ENCODE data around the gene GARIN1A.
"Not testable (repeated sequence)": the region's sequence is repeated elsewhere in the genome, so short reads cannot be mapped to it uniquely, and the experiment has no call there.

Gene GARIN1A

DNA sequence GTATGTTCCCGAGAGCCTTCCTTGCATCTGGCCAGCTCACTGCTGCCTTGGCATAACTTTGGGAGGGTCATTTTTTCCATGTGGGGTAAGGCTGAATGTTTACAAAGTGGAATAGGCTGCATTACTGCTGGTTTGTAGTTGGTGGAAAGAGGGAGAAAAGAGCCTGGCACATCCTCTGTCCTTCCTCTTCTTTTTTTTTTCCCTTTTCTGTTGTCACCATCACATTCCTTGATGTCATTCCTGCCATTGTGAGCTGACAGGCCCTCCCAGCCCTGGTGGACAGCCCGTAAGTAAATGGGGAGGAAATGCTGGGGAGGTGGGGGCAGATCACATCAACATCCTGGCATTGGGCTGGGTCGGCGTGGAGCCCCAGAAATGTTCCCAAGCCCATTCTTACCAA, at the start of gene GARIN1A:
Gene GARIN1A (plus strand): TSS at position 301 of the 400 bp plus-strand sequence. CDS start 106 bp downstream, outside the sequence.
- DNase-seq (ENCODE audit: low read depth), result no peak

DNA sequence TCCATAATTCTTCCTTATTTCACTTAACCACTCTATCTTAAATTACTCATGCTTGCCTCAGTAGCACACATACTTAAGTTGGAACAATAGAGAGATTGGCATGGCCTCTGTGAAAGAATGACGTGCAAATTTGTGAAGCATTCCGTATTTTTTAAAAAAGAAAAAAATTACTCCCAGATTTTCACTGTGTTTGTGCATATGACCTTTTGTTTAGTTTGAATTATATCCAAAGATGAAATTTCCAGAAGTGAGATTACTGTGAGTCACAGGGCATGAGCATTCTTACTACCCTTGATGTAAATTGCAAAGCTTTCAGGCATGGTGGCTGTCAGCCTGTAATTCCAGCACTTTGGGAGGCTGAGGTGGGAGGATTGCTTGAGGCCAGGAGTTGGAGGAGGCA, 45.0 kb upstream of the GARIN1A start:
- not testable (repeated sequence) for DNase-seq (ENCODE audit: low read depth)

DNA sequence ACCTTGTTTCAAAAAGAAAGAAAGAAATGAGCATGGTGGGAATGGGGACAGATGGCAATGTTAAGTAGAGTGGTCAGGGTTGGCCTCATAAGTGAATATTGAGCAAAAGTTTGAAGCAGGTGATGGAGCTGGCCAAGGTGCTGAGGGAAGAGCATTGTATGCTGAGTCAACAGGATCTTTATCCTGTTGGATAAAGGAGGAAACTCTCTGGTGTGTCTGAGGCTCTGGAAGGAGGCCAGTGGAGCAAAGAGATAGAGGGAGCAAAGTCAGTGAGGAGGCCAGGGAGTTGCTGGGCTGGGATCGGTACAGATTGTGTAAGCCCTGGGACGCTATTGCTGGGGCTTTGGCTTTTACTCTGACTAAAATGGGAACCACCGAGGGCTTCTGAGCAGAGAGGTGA, 38.2 kb upstream of the GARIN1A start:
- not testable (repeated sequence) for DNase-seq (ENCODE audit: low read depth)

DNA sequence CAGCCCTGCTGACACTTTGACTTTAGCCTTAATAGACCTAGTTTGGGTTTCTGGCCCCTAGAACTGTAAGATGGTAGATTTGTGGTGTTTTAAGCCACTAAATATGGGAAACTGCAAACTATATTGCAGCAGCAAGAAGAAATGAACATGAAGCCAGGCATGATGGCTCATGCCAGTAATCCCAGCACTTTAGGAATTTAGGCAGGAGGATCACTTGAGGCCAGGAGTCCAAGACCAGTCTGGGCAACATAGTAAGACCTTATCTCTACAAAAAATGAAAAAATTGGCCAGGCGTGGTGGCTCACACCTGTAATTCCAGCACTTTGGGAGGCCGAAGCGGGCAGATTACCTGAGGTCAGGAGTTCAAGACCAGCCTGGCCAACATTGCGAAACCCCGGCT, 26.9 kb upstream of the GARIN1A start:
- DNase-seq (ENCODE audit: low read depth), result not testable (repeated sequence)

DNA sequence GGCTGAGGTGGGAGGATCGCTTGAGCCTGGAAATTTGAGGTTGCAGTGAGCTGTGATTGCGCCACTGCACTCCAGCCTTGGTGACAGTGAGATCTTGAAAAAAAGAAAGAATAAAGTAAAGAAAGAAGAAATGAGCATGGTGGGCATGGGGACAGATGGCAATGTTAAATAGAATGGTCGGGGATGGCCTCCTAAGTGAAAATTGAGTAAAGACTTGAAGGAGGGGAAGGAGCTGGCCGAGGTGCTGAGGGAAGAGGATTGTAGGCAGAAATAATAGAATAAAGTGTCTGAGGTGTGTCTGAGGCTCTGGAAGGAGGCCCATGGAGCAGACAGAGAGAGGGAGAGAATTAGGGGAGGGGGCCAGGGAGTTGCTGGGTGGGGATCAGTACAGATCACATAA, 26.2 kb upstream of the GARIN1A start:
- DNase-seq (ENCODE audit: low read depth), result not testable (repeated sequence)

DNA sequence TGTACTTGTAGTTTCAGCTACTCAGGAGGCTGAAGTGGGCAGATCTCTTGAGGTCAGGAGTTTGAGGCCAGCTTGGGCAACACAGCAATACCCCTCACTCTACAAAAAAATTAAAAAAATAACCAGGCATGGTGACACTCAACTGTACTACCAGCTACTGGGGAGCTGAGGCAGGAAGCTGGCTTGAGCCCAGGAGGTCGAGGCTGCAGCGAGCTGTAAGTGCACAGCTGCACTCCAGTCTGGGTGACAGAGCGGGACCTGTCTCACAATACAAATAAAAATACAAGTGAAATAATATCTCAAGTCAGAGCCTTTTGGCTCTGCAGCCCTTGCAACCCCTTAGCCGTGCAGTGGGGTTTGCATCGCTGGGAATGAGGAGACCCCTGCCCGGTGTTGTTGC, 25.2 kb upstream of the GARIN1A start:
- not testable (repeated sequence) for DNase-seq (ENCODE audit: low read depth)

DNA sequence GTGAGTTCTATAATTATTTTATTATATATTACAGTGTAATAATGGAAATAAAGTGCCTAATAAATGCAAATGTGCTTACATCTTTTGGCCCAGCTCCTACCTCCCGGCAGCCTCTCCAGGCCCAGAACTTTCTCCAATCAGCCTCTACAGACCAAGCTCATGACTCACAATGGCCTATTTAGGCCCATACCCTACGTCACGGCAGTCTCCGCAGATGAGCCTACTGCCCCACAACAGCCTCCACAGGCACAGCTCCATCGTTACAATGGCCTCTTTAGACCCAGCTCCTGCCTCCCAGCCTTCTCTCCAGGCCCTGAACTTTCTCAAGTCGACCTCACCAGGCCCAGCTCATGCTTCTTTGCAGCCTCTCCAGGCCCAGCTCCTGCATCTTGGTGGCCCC, 21.0 kb upstream of the GARIN1A start:
- not testable (repeated sequence) for DNase-seq (ENCODE audit: low read depth)

DNA sequence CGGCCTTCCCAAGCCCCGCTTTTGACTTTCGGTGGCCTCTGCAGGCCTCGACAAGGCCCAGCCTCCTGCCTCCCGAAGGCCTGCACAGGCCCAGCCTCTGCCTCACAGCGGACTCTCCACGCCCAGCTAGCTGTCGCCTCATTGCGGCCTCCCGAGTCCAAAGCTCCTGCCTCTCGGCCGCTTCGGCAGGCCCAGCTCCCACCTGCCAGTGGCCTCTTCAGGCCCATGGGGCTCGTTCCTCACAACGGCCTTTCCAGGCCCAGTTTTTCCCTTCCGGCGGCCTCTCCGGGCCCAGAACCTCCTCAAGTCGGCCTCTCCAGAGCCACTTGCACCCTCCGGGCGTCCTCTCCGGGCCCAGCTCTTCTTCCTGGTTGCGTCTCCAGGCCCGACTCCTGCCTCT, 19.5 kb upstream of the GARIN1A start:
- not testable (repeated sequence) for DNase-seq (ENCODE audit: low read depth)

DNA sequence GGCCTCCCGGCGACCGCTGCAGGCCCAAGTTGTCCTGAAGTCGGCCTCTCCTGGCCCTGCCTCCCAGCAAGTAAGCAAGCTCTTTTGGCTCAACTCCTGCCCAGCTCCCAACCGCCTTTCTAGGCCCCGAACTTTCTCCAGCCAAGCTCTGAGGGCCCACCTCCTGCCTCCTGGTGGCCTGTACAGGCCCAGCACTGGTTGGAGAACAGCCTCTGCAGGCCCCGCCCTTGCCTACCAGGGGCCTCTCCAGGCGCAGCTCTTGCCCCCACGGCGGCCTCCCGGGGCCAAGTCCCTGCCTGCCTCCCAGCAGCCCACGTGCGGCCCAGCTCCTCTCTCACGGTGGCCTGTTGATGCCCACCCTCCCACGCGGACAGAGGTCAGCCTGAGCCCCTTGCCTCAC, 18.9 kb upstream of the GARIN1A start:
- DNase-seq (ENCODE audit: low read depth), result not testable (repeated sequence)

DNA sequence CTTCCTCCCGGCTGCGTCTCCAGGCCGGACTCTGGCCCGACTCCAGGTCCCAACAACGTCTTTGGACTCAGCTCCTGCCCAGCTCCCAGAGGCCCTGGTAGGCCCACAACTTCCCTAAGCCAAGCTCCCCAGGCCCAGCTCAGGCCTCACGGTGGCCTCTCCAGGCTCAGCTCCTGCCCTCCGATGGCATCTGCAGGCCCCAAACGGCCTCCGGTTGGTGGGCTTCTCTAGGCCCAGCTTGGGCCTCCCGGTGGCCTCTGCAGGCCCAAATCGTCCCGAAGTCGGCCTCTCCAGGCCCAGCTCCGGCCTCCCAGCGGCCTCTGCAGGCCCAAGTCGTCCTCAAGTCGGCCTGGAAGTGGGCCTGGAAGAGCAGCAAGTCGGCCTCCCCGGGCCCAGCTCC, 18.0 kb upstream of the GARIN1A start:
- DNase-seq (ENCODE audit: low read depth), result not testable (repeated sequence)

DNA sequence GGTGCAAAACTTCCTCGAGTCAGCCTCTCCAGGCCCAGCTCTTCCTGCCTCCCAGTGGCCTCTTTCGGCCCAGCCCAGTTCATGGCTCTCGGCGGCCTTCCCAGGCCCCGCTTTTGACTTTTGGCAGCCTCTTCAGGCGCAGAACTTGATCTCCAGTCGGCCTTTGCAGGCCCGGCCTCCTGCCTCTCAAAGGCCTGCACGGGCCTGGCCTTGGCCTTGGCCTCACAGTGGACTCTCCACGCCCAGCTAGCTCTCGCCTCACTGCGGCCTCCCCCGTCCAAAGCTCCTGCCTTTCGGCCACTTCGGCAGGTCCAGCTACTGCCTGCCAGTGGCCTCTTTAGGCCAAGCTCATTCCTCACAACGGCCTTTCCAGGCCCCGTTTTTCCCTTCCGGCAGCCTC, 17.6 kb upstream of the GARIN1A start:
- not testable (repeated sequence) for DNase-seq (ENCODE audit: low read depth)

DNA sequence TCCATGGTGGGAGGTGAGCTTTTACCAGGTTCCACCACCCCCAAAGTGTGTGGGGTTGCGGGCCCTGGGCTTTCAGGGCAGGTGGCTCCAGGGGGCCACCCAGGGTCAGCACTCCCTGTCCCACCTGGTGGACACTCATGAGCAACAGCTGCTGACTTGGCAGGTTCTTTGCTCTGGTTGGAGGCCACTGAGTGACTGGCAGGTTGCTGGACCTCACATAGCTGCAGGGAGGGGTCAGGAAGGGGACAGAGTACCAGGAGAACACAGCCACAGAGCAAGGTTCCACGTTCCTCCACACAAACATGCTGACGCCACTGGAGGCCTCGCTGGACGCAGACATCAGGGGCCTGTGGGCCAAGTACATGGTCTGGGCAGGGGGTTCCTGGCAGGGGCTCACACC, 13.7 kb upstream of the GARIN1A start:
- not testable (repeated sequence) for DNase-seq (ENCODE audit: low read depth)

DNA sequence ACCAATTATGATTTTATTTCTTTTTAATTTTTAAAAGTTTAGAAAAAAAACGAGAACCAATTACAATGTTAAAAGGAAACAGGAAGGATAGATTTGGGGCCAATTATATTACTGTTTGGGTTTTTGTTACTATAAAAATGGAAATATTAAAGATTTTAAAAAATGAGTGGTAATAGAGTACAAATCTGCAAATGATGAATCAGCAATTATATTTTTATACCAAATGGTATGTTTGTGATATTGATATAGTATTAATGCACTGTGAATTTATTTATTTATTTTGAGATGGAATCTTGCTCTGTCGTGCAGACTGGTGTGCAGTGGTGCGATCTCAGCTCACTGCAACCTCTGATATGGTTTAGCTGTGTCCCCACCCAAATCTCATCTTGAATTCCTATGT, 11.5 kb upstream of the GARIN1A start:
- no peak for DNase-seq (ENCODE audit: low read depth)

DNA sequence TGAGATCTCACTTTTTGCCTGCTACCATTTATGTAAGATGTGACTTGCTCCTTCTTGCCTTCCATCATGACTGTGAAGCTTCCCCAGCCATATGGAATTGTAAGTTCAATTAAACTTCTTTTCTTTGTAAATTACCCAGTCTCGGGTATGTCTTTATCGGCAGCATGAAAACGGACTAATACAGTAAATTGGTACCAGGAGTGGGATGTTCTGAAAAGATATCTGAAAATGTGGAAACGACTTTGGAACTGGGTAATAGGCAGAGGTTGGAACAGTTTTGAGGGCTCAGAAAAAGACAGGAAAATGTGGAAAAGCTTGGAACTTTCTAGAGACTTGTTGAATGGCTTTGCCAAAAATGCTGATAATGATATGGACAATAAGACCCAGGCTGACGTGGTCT, 10.6 kb upstream of the GARIN1A start:
- no peak for DNase-seq (ENCODE audit: low read depth)

DNA sequence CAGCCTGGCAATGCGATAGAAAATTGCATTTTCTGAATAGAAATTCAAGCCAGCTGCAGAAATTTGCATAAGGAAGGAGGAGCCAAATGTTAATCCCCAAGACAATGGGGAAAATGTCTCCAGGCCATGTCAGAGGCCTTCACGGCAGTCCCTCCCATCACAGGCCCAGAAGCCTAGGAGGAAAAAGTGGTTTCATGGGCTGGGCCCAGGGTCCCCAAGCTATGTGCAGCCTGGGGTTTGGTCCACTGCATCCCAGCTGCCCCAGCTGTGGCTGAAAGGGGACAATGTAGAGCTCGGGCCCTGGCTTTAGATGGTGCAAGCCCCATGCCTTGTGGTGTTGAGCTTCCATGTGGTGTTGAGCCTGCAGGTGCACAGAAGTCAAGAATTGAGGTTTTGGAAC, 10.0 kb upstream of the GARIN1A start:
- no peak for DNase-seq (ENCODE audit: low read depth)

DNA sequence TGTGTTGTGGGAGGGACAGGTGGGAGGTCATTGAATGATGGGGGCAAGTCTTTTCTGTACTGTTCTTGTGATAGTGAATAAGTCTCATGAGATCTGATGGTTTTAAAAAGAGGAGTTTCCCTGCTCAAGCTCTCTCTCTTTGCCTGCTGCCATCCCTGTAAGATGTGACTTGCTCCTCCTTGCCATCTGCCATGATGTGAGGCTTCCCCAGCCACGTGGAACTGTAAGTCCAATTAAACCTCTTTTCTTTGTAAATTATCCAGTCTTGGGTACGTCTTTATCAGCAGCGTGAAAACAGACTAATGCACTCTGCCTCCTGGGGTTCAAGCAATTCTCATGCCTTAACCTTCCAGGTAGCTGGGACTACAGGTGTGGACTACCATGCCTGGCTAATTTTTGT, 8.9 kb upstream of the GARIN1A start:
- DNase-seq (ENCODE audit: low read depth), result not testable (repeated sequence)

DNA sequence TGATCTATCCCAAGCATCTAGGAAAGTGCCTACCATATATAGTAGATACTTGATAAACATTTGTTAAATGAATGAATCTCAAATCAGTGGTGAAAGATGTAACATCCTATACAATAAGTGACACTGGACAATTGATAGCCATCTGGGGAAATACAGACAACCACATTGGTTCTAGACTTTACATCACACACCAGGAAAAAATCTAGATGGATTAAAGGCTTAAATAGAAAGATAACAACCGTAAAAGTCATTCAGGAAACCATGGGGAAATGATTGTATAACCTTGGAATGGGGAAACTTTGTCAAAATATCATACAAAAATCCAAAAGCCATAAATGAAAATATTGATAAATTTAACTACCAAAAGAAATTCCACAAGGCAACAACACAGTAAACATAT, 7.0 kb upstream of the GARIN1A start:
- DNase-seq (ENCODE audit: low read depth), result no peak

DNA sequence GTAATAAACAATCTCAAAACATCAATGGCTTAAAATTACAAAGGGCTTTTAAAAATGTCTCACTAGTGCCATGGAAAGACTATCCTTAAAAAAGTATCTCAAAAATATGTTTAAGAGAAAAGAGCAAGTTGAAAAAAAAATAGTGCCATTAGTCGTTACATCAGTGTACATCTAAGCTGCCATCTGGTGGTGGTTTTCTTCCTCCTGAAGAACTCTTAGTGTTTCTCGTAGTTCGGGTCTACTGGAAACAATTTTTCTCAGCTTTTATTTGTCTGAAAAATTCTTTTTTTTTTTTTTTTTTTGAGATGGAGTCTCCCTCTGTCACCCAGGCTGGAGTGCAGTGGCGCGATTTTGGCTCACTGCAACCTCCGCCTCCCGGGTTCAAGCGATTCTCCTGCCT, 5.9 kb upstream of the GARIN1A start:
- no peak for DNase-seq (ENCODE audit: low read depth)

DNA sequence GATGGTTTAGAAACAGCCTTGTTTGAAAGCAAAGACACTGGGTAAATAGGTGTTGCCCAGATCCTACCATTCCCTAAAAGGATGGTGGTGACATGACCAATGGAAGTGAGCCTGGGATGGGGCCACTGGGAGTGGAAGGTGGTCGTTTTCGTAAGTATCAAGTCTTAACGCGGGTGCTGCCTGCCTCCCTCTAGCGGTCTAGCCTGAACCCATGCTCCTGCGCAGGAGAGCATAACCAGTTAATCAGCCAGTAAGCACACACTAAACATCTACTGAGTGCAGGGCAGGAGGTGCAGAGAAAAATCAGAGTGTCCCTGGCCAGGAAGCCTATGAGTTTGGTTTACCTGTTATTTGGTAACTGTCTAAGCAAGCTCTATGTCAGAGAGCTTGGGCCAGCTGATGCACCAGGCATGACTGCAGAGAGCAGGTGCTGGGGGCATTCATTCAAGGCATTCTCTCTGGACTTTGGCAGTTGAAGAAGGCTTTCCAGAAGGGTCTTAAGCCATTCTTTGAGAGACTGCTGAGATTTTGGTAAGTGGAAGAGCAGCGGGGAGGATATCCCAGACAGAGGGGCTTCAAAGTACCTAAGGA, 930 bp downstream of the GARIN1A start:
- peak; percentile 8 for DNase-seq (ENCODE audit: low read depth)

DNA sequence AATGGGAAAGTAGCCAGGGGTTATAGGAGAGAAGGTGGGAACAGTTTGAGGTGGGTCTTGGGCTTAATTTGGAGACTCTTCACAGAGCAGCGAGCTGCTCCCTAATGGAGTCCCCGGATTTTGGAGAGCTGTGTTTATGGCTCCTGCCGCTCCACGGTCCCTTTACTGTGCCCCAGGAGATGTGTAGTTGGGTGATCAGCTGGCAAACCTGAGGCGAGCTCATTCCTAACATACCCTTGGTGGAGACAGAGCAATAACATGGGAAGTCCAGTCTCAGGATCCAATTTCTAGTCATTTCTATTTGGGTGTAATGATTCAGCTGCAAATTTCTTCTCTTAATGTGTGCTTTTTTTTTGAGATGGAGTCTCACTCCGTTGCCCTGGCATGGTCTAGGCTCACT, 1.5 kb downstream of the GARIN1A start:
- no peak for DNase-seq (ENCODE audit: low read depth)

DNA sequence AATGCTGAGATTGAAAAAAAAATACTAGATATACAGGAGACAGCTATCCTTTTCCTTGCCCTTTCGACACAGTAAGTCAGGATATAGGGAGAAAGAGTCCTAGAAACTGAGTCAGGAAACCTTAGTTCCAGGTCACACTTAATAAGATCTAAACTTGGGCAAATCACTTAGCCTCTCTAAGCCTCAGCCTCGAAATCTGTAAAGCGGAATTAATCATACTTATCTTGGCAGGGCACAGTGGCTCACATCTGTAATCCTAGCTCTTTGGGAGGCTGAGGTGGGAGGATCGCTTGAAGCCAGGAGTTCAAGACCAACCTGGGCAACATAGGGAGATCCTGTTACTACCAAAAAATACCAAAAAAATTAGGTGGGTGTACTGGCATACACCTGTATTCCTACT, 4.6 kb downstream of the GARIN1A start:
- no peak for DNase-seq (ENCODE audit: low read depth)

DNA sequence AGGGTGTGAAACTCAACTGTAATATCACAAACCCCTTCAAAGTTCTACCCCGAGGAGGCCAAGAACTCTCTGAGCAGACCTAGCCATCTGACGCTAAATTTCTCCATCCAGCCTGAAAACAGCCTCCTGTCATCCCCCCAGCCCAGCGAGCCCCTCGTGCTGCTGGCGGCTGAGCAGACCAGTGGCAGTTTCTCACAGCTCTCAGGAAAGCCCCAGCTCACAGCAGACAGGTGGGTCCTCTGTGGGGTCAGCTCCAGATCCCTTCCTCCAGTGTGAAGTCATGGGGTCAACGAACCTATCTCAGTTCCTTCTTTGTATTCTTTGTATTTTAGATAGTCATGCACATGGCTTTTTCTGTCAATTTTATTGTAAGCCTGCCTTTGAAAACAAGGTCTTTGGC, 7.8 kb downstream of the GARIN1A start:
- DNase-seq (ENCODE audit: low read depth), result no peak

DNA sequence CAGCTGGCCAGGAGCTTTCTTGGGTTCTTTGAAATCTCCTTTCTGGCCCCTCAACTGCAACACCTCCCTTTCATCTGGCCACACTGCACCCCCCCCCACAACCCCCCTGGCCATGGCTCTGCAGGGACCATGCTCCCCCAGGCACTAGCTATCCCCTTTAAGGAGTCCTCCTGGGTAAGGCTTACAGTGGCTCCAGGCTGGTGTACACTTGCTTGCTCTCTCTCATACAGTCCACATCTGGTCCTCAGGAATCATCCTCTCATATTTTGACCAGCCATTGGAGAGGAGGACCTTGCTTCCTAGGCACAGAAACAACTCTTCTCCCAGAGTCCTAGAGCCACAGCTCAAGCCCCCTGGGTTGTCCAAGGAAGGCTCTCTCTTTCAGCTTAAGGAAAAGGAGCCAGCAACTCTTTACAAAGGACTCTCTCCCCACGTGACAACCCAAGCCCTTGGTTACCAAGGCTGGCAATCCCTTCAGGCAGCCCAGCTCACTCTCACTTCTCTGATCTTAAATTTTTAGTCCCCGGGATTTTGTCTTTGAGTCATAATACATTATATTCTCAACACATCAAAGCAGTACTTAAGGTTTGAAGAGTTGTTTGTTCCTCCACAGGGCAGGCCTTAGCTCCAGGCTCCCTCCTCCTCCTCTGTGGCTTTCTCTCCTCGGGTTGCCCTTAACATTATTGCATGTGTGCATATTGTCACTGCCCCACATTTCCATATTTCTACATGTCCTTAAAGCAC, 9.9 kb downstream of the GARIN1A start:
- no peak for DNase-seq (ENCODE audit: low read depth)

DNA sequence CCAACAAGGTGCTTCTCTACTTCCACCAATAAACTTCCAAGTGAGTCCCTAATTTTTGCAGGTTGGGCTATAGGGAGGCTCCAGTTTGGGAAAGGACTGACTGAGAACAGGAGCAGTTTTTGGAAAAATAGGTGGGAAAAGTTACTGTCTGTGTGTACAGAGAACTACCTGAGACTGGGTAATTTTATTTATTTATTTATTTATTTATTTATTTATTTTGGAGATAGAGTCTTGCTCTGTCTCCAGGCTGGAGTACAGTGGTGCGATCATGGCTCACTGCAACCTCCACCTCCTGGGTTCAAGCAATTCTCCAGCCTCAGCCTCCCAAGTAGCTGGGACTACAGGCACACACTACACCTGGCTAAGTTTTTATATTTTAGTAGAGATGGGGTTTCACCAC, 11.2 kb downstream of the GARIN1A start:
- not testable (repeated sequence) for DNase-seq (ENCODE audit: low read depth)
